Stimulated activated CD4-positive, alpha-beta T cell treated with anti-CD3 and anti-CD28 coated beads, TNF-alpha, amount 100 ng/mL, for 4 hours (primary cell): ENCODE data around the gene ABCC1.

ENCODE experiments used
- DNase-seq, 3 experiments: peaks; one replicate each; pipeline ENCODE4 v3.0.0-alpha.2; 2020; ENCODE audit warnings: low read depth in 3 of 3

ABCC1 gene

DNA sequence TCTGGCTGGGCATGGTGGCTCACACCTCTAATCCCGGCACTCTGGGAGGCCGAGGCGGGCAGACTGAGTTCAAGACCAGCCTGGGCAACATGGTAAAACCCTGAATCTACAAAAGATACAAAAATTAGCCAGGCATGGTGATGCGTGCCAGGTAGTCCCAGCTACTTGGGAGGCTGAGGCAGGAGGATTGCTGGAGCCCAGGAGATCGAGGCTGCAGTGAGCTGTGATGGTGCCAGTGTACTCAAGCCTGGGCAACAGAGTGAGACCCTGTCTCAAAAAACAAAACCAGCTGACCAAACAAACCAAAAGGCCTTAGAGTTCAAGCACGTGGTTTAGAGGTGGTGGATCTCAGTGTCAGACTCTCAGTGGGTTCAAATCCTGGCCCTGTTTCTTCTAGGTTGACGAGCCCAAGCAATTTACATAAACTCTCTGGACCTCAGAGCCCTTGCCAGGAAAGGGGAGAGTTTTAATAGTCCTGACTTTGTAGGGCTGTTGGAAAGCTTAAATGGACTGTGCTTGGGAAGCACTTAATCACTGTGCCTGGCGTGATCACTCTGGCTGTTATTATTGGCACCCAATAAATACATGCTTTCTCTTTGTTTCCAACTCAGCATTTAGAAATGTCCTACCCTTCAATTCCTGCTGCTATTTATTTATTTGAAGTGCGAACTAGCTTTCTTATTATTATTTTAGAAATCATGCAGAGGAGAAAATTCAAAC, 44.7 kb downstream of the ABCC1 start:
- DNase-seq, result no peak

DNA sequence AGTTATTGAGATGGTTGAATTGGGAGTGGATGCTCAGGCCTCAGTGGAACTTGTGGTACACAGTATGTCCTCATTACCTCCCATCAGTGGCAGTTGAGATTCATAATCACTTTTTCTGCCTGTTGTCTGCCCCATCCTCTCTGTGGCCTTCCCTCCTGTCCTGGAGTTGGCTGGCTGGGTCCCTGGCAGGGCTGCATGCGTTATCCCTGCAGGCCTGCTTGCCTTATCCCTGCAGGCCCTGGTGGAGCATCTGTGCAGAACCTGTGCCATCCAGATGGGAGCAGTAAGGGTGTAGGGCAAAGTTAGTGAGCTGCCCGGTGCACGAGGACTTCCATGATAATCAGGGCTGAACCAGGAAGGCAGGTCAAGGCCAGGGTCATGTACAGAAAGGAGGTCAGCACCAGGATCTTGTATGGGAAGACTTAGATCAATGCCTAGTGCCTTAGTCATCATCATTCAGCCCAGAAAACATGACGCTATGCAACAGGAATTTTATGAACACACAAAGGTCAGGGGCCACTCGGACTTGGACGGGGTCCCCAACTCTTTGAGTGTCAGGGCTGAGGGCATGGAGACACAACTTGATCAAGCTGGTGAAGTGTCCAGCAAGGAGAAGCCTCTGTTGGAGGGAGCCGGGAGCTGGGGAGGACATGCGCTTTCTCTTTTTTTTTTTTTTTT, 47.2 kb downstream of the ABCC1 start:
- DNase-seq, result no peak

DNA sequence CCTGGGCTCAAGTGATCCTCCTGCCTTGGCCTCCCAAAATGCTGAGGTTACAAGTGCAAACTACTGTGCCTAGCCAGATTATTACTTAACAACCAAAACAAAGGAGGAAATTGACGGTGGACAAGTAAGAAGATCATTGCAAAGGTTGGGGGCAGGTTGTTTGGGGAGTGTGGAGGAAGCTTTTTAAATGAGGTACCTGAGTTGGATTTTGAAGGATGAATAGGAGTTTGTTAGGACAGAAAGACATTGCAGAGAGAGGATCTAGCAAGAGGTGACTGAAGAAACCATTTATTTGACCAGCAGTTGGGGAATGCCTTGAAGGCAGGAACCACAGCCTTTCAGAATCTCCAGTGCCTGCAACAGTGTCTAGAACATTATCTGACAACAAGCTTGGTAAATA, 51.3 kb downstream of the ABCC1 start:
- no peak for DNase-seq

DNA sequence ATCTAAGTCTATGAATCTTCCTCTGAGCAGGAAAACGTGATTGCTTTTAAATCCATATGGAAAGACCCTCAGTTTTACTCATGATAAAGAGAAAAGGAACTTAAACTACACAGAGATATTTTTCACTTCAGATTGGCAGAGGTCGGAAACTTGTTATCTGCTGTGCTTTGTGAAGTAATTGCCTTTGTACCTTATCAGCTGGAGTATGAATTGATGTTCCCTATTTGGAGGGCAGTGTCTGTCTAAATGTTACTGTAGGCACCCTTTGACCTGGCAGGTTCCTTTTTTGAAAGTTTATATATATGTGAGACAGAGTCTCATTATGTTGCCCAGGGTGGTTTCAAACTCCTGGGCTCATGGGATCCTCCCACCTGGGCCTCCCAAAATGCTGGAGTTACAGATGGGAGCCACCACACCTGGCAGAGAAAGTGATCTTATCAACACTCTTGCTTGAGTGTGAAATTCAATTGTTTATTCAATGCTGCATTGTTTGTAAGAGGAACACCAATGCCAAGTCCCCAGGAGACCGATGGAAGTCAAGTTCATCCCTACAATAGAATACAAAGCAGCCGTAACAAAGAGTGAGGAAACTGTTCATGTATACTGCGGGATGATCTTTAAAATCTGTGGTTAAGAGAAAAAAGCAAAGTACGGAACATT, 52.3 kb downstream of the ABCC1 start:
- DNase-seq, result no peak

DNA sequence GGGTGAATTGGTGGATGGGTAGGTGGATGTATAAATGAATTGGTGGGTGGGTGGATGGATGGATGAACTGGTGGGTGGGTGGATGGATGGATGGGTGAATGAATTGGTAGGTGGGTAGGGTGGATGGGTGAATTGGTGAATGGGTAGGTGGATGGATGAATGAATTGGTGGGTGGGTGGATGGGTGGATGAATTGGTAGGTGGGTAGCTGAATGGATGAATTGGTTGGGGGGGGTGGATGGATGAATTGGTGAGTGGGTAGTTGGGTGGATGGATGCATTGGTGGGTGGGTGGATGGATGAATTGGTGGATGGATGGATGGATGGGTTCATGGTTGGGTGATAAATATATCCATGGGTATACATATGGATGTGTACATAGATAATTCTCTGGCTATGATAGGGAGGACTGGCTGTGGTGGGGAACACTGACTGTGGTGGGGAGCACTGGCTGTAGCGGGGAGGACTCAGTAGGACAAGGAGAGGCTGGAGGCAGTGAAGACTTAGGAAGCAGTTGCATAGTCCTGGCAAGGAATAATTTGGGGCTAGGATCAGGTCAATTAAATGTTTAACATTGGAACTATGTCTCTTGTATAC, 54.4 kb downstream of the ABCC1 start:
- DNase-seq, result no peak

DNA sequence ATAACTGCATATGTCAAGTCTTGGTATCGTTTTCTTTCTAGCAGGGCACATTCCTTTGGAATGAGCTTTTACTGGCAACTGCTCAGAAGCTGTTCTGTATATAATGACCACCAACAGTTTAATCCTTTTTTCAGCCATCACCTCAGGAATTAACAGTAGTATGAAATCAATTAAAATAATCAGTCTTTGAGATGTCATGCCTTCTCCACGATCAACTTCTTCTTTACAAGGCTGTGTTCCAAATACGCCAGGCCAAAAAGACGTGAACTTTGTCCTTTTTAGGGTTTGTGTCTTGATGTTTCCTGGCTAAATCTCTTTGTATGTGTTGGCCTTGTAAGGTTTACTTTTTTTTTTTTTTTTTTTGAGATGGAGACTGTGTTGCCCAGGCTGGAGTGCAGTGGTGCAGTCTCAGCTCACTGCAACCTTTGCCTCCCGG, 54.9 kb downstream of the ABCC1 start:
- DNase-seq, result no peak

DNA sequence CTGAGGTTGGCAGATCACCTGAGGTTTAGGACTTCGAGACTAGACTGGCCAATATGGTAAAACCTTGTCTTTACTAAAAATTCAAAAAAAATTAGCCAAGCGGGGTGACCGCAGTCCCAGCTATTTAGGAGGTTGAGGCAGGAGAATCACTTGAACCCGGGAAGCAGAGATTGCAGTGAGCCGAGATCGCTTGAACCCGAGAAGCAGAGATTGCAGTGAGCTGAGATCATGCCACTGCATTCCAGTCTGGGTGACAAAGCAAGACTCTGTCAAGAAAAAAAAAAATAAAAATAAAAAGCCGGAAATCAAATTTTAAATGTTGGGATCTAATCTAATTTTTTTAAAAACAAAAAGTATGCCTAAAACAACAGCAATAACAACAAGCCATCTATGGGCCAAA, 56.3 kb downstream of the ABCC1 start:
- DNase-seq, result no peak

DNA sequence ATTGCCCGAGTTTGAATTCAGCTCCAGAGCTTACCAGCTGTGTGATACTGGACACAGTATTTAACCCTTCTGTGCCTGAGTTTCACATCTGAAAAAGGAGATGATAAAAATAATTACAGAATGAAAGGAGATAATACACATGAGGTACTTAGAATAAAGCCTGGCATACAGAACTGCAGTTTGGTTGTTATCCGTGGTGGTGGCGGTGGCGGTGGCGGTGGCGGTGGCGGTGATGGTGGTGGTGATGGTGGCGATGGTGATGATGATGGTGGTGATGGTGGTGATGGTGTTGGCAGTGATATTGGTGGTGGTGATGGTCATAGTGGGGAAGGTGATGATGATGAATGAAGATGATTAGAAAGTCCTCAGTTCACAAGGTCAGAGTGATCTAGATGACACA, 57.2 kb downstream of the ABCC1 start:
- no peak for DNase-seq

DNA sequence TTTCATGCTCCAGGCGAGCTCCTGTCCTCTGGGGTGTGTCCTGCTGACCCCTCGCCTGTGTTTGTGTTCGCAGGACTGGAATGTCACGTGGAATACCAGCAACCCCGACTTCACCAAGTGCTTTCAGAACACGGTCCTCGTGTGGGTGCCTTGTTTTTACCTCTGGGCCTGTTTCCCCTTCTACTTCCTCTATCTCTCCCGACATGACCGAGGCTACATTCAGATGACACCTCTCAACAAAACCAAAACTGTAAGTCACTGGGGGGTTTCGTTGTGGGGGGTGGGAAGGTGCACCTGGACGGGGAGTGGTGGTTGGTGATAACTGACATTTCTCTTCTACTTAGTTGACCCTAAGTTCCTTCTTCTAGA, 58.3 kb downstream of the ABCC1 start:
- DNase-seq, result no peak

DNA sequence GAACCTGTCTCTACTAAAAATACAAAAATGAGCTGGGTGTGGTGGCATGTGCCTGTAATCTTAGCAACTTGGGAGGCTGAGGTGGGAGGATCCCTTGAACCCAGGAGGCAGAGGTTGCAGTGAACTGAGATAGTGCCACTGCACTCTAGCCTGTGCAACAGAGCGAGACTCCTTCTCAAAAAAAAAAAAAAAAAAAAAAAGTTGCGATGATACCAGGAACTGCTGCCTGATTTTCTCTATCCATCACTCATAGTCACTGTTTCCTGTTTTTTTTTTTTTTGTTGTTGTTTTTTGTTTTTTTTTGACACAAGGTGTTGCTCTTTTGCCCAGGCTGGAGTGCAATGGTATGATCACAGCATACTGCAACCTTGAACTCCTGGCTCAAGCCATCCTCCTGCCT, 59.2 kb downstream of the ABCC1 start:
- DNase-seq, result no peak

DNA sequence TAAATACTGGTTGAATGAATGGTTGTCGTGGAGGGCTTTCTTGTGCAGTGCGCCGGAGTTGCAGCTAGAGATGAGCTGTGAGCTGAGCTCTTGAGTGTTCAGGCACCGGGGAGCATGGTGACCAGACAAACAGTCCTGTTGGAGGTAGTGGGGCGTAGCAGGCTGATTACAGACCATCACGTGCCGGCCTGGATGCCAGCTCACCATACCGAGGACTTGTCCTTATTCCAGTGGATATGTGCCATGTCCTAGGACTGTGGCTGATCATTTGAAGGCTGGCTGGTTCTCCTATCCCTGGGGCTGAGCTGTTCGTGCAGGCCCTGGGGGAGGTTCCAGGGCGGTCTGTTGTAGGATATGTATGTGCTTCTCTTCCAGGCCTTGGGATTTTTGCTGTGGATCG, 60.0 kb downstream of the ABCC1 start:
- DNase-seq, result no peak

DNA sequence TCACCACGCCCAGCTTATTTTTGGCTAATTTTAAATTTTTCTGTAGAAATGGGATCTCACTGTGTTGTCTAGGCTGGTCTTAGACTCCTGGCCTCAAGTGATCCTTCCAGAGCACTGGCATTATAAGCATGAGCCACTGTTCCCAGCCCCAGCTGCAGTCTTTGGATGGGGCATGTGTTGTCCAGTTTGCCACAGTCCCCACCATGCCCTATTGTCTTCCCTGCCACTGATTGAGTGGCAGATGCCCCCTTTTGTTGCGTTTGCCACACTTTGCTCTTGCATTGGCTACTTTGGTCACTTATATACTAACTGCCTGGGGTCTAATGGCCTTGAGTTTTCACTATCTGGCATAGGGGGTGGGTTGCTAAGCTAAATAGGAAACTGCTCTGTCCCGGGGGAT, 60.8 kb downstream of the ABCC1 start:
- no peak for DNase-seq

DNA sequence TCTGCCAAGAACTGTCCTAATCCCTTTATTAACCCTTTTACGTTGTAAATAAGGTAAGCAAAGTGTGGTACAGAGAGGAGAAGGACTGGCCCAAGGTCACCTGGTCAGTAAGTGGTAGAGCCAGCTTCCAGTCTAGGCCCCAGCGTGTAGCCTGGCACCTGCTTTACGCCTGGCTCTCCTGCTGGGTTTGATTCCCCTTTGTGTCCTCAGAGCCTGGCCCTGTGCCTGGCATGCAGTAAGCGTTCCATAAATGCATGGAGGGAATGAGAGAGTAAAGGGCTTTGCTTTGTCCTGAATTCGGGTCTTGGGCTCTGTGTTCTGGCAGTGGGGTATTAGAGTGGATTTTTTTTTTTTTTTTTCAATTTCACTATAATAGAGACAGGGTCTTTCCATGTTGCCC, 62.7 kb downstream of the ABCC1 start:
- no peak for DNase-seq

DNA sequence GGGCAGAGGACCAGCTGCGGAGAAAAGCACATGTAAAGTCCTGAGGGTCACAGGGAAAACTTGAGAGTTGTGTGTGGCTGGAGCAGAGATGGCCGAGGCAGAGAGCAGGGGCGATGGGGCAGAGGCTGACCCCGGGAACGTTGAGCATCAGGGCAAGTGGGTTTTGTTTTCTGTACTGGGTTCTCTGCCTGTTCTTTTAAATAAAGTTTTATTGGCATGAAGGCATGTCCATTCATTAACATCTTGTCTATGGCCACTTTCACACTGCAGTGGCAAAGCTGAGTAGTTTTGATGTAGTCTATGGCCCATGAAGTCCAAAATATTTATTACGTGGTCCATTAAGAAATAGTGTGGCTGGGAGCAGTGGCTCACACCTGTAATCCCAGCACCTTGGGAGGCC, 64.4 kb downstream of the ABCC1 start:
- no peak for DNase-seq

DNA sequence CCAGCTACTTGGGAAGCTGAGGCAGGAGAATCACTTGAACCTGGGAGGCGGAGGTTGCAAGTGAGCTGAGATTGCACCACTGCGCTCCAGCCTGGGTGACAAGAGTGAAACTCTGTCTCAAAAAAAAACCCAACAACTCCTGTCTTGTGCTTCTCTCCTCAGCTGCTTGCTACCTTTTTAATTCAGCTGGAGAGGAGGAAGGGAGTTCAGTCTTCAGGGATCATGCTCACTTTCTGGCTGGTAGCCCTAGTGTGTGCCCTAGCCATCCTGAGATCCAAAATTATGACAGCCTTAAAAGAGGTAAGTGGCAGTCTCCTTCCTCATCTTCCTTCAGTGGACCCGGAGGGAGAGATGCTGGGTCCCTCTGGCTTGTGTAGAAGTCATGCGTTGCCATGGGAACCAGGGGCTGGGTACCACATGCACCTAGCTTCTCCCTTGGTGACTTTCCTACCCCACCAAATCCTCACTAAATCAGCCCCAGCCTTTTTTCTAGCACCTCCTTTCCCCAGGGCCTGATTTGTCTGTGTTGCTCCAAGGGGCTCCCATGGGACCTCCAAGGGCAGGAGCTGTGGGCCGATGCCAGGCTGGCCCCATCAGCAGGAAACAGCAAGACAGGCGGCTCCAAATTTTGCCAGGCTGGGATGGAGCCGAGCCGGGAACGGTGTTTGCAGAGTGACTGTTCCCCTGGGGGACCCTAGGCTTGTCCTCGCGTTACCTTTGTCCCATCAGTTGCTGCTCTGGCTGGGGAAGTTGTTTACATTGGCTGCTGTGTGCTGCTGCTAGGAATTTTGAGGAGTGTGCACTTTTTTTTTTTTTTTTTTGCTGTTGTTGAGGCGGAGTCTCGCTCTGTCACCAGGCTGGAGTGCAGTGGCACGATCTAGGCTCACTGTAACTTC, 65.2 kb downstream of the ABCC1 start:
- DNase-seq, result no peak

DNA sequence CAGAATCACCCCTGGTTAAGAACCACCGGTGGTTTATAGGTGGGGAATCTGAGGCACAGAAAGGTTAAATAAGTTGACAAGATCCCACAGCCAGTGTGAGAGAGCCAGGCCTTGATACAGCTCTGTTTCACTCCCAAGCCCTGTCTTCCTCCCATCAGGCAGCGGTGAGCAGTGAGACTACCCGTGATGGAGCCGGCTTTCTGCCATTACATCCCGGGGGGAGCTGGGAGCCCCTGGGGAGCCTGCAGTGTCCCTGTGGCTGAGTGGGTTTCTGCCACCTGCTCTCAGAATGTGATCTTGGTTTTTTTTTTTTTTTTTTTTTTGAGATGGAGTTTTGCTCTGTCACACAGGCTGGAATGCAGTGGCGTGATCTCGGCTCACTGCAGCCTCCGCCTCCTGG, 66.4 kb downstream of the ABCC1 start:
- no peak for DNase-seq

DNA sequence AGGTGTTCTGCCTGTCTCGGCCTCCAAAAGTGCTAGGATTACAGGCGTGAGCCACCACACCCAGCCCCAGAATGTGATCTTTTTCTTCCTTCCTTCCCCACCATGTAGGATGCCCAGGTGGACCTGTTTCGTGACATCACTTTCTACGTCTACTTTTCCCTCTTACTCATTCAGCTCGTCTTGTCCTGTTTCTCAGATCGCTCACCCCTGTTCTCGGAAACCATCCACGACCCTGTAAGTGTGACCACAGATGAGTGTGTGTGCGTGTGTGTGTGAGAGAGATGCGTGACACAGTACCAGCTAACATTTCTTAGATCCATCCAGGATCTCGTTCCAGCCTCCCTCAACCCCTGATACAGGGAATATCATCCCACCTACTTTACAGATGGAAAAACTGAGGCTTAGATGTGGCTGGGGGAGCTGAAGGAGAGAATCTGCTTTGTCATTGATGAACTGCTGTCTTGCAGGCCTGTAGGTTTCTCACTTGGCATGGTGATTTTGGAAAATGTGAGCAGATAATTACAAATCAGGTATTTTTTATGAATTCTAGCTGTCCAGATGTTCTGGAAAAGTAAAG, 67.1 kb downstream of the ABCC1 start:
- no peak for DNase-seq

DNA sequence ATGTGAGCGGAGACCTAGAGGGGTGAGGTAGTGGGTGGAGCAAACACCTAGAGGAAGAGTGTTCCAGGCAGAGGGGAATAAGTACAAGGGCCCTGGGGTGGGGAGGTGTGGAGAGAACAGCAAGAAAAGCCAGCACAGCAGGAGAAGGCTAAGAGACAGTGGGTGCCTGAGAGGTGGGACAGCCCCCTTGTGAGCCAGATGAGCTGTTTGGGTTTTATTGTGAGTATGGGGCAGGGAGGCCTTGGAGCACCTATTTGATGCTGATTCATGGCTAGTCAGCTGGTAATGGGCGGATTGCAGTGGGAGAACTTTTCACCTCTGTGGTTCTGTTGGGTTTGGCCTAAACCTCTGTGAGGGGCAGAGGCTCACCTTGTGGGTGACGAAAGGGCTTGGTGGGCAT, 68.4 kb downstream of the ABCC1 start:
- DNase-seq, result no peak

DNA sequence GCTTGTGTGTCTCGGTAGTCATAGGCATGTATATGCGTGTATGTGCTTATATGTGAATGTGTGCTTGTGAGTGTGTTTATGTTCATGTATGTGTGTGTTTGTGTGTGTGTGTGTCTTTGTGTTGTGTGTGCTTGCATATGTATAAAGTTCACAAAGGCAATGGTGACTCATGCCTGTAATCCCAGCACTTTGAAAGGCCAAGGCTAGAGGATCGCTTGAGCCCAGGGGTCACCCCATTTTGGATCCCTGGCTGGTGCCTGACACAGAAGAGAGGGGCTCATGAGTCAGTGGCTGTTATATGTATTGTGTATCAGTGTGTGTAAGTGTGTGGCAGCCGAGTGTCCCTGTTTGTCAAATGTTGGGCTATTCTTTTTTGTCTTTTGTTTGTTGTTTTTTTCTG, 69.3 kb downstream of the ABCC1 start:
- DNase-seq, result no peak

DNA sequence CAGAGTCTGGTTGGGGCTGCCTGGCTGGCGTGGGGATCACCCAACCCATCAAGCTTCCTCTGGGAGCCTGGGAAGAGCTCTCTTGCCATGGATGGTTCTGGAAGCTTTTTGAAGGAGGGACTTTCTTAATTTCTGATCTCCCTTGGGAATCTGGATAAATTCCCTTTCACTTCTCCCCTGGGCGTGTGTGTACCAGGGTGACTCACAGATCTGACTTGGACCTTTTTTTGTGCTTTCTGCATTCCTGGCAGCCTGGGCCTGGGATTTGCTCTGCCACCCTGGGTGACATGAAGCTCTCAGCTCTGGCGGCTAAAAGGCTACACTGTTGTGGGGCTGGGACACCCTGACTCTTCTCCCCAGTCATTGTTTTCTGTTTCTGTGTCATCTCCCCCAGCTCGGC, 70.1 kb downstream of the ABCC1 start:
- DNase-seq, result no peak

DNA sequence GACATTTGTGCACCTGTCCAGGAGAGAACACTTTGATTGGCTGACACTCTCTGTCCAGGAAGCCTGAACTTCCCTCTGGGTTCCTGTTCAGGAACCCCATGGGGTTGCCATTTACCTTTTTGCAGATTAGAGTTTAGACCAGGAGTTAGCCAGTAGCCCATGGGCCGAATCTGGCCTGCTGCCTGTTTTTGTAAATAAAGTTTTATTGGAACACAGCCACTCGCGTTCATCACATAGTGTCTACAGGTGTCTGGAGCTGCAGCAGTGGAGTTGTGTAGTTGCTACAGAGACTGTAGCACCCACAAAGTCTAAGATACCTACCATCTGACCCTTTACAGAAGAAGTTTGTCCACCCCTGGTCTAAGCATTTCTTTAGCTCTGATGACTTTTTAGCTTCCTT, 70.9 kb downstream of the ABCC1 start:
- no peak for DNase-seq

DNA sequence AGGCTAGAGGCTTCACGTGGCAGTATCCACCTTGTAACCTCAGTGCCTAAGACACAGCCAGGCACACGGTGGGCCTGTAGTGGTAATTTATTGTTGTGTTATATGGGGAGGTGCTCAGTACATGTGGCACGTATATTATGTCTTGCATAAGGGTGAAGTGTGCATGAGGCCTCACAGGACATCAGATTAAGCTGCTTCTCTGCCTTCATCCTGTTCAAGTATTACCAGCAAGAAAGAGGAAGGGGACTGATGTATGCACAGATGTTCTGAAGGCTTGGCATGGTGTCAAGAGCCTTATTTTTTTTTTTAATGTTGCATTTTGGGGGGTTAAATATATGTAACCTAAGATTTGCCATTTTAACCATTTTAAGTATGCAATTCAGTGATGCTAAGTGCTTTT, 71.6 kb downstream of the ABCC1 start:
- DNase-seq, result no peak
